Muscle layer of duodenum (tissue), 2 donors: Measurements from ENCODE around the gene CACNG8.

Source experiments
- H3K27ac ChIP-seq: one replicate; pipeline ENCODE4 v1.7.0; 2013; ENCODE audit warnings: mild to moderate bottlenecking, low read length
- H3K27me3 ChIP-seq: one replicate; pipeline ENCODE4 v1.7.0; 2013; ENCODE audit warnings: low read depth, mild to moderate bottlenecking, control low read depth, low read length
- H3K36me3 ChIP-seq, 2 donors: one replicate each; pipeline ENCODE4 v1.7.0; 2013; ENCODE audit warnings: low read length in 2 of 2, control low read depth in 1 of 2, mild to moderate bottlenecking in 1 of 2; ENCODE audit not compliant: insufficient read depth in 2 of 2, control insufficient read depth in 1 of 2
- H3K4me1 ChIP-seq, 2 donors: one replicate each; pipeline ENCODE4 v1.7.0; 2013; ENCODE audit warnings: low read length in 2 of 2, mild to moderate bottlenecking in 2 of 2, control low read depth in 1 of 2, moderate library complexity in 1 of 2; ENCODE audit not compliant: insufficient read depth in 2 of 2, control insufficient read depth in 1 of 2
- H3K4me3 ChIP-seq, 2 donors: one replicate each; pipeline ENCODE4 v1.7.0; 2013; ENCODE audit warnings: low read length in 2 of 2, low read depth in 1 of 2, mild to moderate bottlenecking in 1 of 2
- H3K9me3 ChIP-seq, 2 donors: one replicate each; pipeline ENCODE4 v1.7.0; 2013; ENCODE audit warnings: low read length in 2 of 2, control low read depth in 1 of 2, mild to moderate bottlenecking in 1 of 2; ENCODE audit not compliant: control insufficient read depth in 1 of 2
- donor health status: healthy.

CACNG8 gene

GRCh38 chr19:53998223-53998622 is 35.5 kb downstream of the CACNG8 start:
- no peaks in the 10 kb centered on the region for H3K4me1 ChIP-seq
- H3K9me3 ChIP-seq, result no peaks in the 10 kb centered on the region
- H3K36me3 ChIP-seq, result no peaks in the 10 kb centered on the region
- H3K4me3 ChIP-seq, result no peak overlapping the region
- peaks cover 16% of the 10 kb centered on the region for H3K27me3 ChIP-seq
- H3K27ac ChIP-seq, result no peak overlapping the region

- H3K9me3 ChIP-seq, result no peaks in the 10 kb centered on the region
- no peaks in the 10 kb centered on the region for H3K4me1 ChIP-seq
- H3K4me3 ChIP-seq, result no peak overlapping the region
- peaks cover 5% of the 10 kb centered on the region for H3K27me3 ChIP-seq
- no peak overlapping the region for H3K27ac ChIP-seq
- H3K36me3 ChIP-seq, result no peaks in the 10 kb centered on the region
Measured at GRCh38 chr19:53999694-54000093, 37.0 kb downstream of the CACNG8 start.

GRCh38 chr19:54001496-54001895 is 38.8 kb downstream of the CACNG8 start:
- Histone ChIP-seq H3K27ac (no peak overlapping the region), H3K9me3 (no peaks in the 10 kb centered on the region), H3K4me3 (no peak overlapping the region), H3K4me1 (no peaks in the 10 kb centered on the region), H3K27me3 (no peaks in the 10 kb centered on the region), H3K36me3 (no peaks in the 10 kb centered on the region)

- Histone ChIP-seq H3K4me1 (no peaks in the 10 kb centered on the region), H3K9me3 (no peaks in the 10 kb centered on the region), H3K27ac (no peak overlapping the region), H3K36me3 (no peaks in the 10 kb centered on the region), H3K27me3 (no peaks in the 10 kb centered on the region), H3K4me3 (no peak overlapping the region)
Measured at GRCh38 chr19:54002495-54003315, 40.0 kb downstream of the CACNG8 start.

GRCh38 chr19:54009440-54009839 is 46.7 kb downstream of the CACNG8 start:
- no peaks in the 10 kb centered on the region for H3K4me1 ChIP-seq
- no peaks in the 10 kb centered on the region for H3K9me3 ChIP-seq
- no peaks in the 10 kb centered on the region for H3K27me3 ChIP-seq
- H3K27ac ChIP-seq, result no peak overlapping the region
- H3K4me3 ChIP-seq, result no peak overlapping the region
- H3K36me3 ChIP-seq, result no peaks in the 10 kb centered on the region

GRCh38 chr19:54010474-54010873 is 47.7 kb downstream of the CACNG8 start:
- Histone ChIP-seq H3K4me3 (no peak overlapping the region), H3K27ac (no peak overlapping the region), H3K36me3 (no peaks in the 10 kb centered on the region), H3K27me3 (no peaks in the 10 kb centered on the region), H3K4me1 (no peaks in the 10 kb centered on the region), H3K9me3 (no peaks in the 10 kb centered on the region)

- H3K4me1 ChIP-seq, result no peaks in the 10 kb centered on the region
- H3K9me3 ChIP-seq, result no peaks in the 10 kb centered on the region
- no peaks in the 10 kb centered on the region for H3K27me3 ChIP-seq
- H3K4me3 ChIP-seq, result no peak overlapping the region
- no peak overlapping the region for H3K27ac ChIP-seq
- no peaks in the 10 kb centered on the region for H3K36me3 ChIP-seq
Measured at GRCh38 chr19:54011507-54012211, 48.9 kb downstream of the CACNG8 start.

GRCh38 chr19:54013866-54014265 is 51.1 kb downstream of the CACNG8 start:
- no peaks in the 10 kb centered on the region for H3K27me3 ChIP-seq
- no peaks in the 10 kb centered on the region for H3K9me3 ChIP-seq

GRCh38 chr19:54014920-54015560 is 52.3 kb downstream of the CACNG8 start:
- H3K4me3 ChIP-seq, result no peak overlapping the region
- no peaks in the 10 kb centered on the region for H3K9me3 ChIP-seq
- H3K27ac ChIP-seq, result no peak overlapping the region
- H3K27me3 ChIP-seq, result no peaks in the 10 kb centered on the region
- no peaks in the 10 kb centered on the region for H3K4me1 ChIP-seq
- no peaks in the 10 kb centered on the region for H3K36me3 ChIP-seq

More at GRCh38 chr19:54013866-54014265, 51.1 kb downstream of the CACNG8 start:
- Histone ChIP-seq H3K36me3 (no peaks in the 10 kb centered on the region), H3K4me3 (no peak overlapping the region), H3K4me1 (no peaks in the 10 kb centered on the region), H3K27ac (no peak overlapping the region)

GRCh38 chr19:54017261-54017660 is 54.5 kb downstream of the CACNG8 start:
- Histone ChIP-seq H3K4me1 (no peaks in the 10 kb centered on the region), H3K4me3 (no peak overlapping the region), H3K27me3 (no peaks in the 10 kb centered on the region), H3K36me3 (no peaks in the 10 kb centered on the region), H3K27ac (no peak overlapping the region), H3K9me3 (no peaks in the 10 kb centered on the region)

- no peak overlapping the region for H3K4me3 ChIP-seq
- no peak overlapping the region for H3K27ac ChIP-seq
- H3K27me3 ChIP-seq, result no peaks in the 10 kb centered on the region
- H3K9me3 ChIP-seq, result no peaks in the 10 kb centered on the region
- peaks cover 0 to 7% of the 10 kb centered on the region in 2 donors for H3K4me1 ChIP-seq
- H3K36me3 ChIP-seq, result no peaks in the 10 kb centered on the region
Measured at GRCh38 chr19:54021363-54021762, 58.6 kb downstream of the CACNG8 start.
